ENCODE results near the gene CCL23. TPM values are rescaled to one million over a fixed set of nuclear protein-coding genes. Genes with fewer than 3 reads are reported as not detected.

The CCL23 gene
- total RNA-seq, 3 donors from 2014 or later (not counting 1 experiment from before 2014, with no cell fraction given): 0.68 to 0.80 TPM; not detected in 1

GRCh38 chr17:36002631-36003030, 15.1 kb downstream of the CCL23 start:
- intact Hi-C loops (cut with micrococcal nuclease): no loop called here
- no peak overlapping the region for H3K4me3 ChIP-seq (ENCODE audit: low read length)
- WGBS (ENCODE audit: insufficient coverage): 88% methylated on average over 7 of the region's 7 CpGs
- TF ChIP-seq CTCF (IDR thresholded peaks at IDR 0.05): no peak
- no peak overlapping the region for H3K4me3 Mint-ChIP-seq
- H3K36me3 Mint-ChIP-seq: no peaks in the 10 kb centered on the region
- H3K36me3 ChIP-seq (ENCODE audit: control insufficient read depth, insufficient read depth, low read length): no peaks in the 10 kb centered on the region
- H3K27ac Mint-ChIP-seq: no peak overlapping the region
- DNase-seq (no peak), ATAC-seq (no peak)
- no peaks in the 10 kb centered on the region for H3K9me3 ChIP-seq (ENCODE audit: control insufficient read depth, insufficient read depth, low read length)
- H3K4me1 ChIP-seq (ENCODE audit: control insufficient read depth, insufficient read depth, low read length): peaks cover 3% of the 10 kb centered on the region
- H3K27me3 ChIP-seq (ENCODE audit: control insufficient read depth, insufficient read depth, low read length): no peaks in the 10 kb centered on the region
- peaks cover 32 to 39% of the 10 kb centered on the region in 2 donors for H3K4me1 Mint-ChIP-seq
- no peaks in the 10 kb centered on the region for H3K27me3 Mint-ChIP-seq (ENCODE audit: low read depth in 2 of 2)
- H3K27ac ChIP-seq (ENCODE audit: low read length): no peak overlapping the region
- no peaks in the 10 kb centered on the region for H3K9me3 Mint-ChIP-seq

- Mint-ChIP-seq H3K9me3 (no peaks in the 10 kb centered on the region), H3K4me1 (peaks cover 32 to 39% of the 10 kb centered on the region in 2 donors), H3K27me3 (ENCODE audit: low read depth in 2 of 2) (no peaks in the 10 kb centered on the region), H3K4me3 (no peak overlapping the region), H3K36me3 (no peaks in the 10 kb centered on the region), H3K27ac (no peak overlapping the region)
- H3K27ac ChIP-seq (ENCODE audit: low read length): no peak overlapping the region
- H3K36me3 ChIP-seq (ENCODE audit: control insufficient read depth, insufficient read depth, low read length): no peaks in the 10 kb centered on the region
- no peaks in the 10 kb centered on the region for H3K27me3 ChIP-seq (ENCODE audit: control insufficient read depth, insufficient read depth, low read length)
- no peak overlapping the region for H3K4me3 ChIP-seq (ENCODE audit: low read length)
- DNase-seq (no peak), ATAC-seq (no peak)
- intact Hi-C loops (cut with micrococcal nuclease): no loop called here
- peaks cover 3% of the 10 kb centered on the region for H3K4me1 ChIP-seq (ENCODE audit: control insufficient read depth, insufficient read depth, low read length)
- 94% methylated on average over 6 of the region's 6 CpGs for WGBS (ENCODE audit: insufficient coverage)
- TF ChIP-seq CTCF (IDR thresholded peaks at IDR 0.05): no peak
- no peaks in the 10 kb centered on the region for H3K9me3 ChIP-seq (ENCODE audit: control insufficient read depth, insufficient read depth, low read length)
Measured at GRCh38 chr17:36001862-36002603, 15.7 kb downstream of the CCL23 start.

DNA sequence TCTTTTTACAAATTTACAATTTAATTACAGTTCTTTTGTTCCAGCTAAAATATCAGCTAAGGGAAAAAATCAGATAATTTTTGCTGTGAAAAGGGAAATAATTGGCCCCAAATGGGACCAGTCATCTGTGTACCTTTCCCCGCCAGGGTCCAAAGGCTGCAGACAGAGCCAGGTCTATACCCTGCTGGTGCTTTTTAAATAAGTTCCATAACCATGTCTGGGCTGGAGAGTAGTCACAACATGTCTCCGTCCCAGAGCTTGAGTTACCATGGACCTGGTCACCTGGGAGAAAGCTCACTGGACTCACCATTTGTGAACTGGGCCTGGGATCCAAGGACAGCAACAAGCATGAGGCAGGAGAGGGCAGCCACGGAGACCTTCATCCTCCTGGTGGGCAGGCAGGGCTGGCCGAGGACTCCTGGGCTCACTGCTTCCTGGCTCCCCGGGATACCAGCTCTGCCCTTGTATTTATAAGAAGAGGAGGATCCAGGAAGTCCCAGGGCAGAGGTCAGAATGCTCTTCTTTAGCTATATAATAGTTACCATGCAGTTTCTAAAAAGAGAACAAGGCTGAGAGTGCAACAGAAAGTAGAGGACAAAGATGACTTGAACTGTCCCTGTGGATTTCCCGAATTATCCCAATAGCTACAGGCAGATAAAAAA, 16.5 kb downstream of the CCL23 start, which contains the start of gene CCL15:
Gene CCL15, minus strand, starts transcription at position 444 of the 662 bp plus-strand sequence. Its CDS starts 61 bp downstream, at position 383.
- intact Hi-C loops (cut with micrococcal nuclease): no loop called here
- Mint-ChIP-seq H3K9me3 (no peaks in the 10 kb centered on the region), H3K27me3 (ENCODE audit: low read depth in 2 of 2) (no peaks in the 10 kb centered on the region), H3K27ac (no peak within 1 kb of the TSS), H3K4me3 (no peak within 1 kb of the TSS), H3K4me1 (peaks cover 32 to 36% of the 10 kb centered on the region in 2 donors), H3K36me3 (no peaks in the 10 kb centered on the region)
- H3K4me1 ChIP-seq (ENCODE audit: control insufficient read depth, insufficient read depth, low read length): peaks cover 3% of the 10 kb centered on the region
- no peak within 1 kb of the TSS for H3K27ac ChIP-seq (ENCODE audit: low read length)
- H3K4me3 ChIP-seq (ENCODE audit: low read length): no peak within 1 kb of the TSS
- H3K9me3 ChIP-seq (ENCODE audit: control insufficient read depth, insufficient read depth, low read length): no peaks in the 10 kb centered on the region
- no peaks in the 10 kb centered on the region for H3K36me3 ChIP-seq (ENCODE audit: control insufficient read depth, insufficient read depth, low read length)
- ATAC-seq (no peak), DNase-seq (no peak)
- WGBS (ENCODE audit: insufficient coverage): 91% methylated on average over 6 of the region's 6 CpGs
- no peaks in the 10 kb centered on the region for H3K27me3 ChIP-seq (ENCODE audit: control insufficient read depth, insufficient read depth, low read length)
- no peak for TF ChIP-seq CTCF (IDR thresholded peaks at IDR 0.05)

Measured in natural killer cell (primary cell).